HG03460 (cell line): ENCODE data around the gene TRAM2.
A peak's percentile ranks its signal among the peaks of the same experiment; 100 is the strongest.
"Not testable (repeated sequence)": the region's sequence is repeated elsewhere in the genome, so short reads cannot be mapped to it uniquely, and the experiment has no call there.

Experiments used
- ATAC-seq: cut with Tn5 transposase; IDR thresholded peaks from one replicate; pipeline ENCODE4 v1.9.1; 2021; ENCODE audit not compliant: unreplicated experiment

The TRAM2 gene

GRCh38 chr6:52496631-52497030, 80.2 kb downstream of the TRAM2 start:
- no peak for ATAC-seq

GRCh38 chr6:52495922-52496321, 80.9 kb downstream of the TRAM2 start:
- ATAC-seq = no peak

DNA sequence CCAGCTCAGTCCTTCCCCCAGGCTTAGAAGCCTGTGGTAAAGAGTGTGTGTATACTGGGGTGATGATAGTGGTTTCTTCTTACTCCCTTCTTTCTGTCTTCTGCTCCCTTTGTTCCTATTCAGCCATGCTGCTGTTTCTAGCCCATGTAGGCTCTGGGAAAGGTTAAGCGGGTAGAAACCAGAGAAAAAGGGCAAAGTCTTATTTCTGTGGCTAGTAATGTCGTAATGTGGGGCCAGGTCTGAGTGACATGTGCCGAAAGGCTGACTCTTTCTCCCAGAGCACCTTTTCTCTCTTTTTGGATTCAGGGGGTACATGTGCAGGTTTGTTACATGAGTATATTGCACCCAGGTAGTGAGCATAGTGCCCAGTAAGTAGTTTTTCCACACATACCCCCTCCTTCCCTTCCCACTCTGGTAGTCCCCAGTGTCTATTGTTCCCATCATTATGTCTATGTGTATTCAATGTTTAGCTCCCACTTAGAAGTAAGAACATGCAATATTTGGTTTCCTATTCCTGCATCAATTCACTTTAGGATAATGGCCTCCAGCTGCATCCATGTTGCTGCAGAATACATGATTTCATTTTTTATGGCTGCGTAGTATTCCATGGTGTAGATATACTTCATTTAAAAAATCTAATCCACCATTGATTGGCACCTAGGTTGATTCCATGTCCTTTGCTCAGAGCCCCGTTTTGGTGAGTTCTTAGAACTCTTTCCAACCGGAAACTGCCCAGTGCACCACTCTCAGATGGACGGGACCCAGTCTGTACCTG, 82.4 kb downstream of the TRAM2 start:
- ATAC-seq = no peak

DNA sequence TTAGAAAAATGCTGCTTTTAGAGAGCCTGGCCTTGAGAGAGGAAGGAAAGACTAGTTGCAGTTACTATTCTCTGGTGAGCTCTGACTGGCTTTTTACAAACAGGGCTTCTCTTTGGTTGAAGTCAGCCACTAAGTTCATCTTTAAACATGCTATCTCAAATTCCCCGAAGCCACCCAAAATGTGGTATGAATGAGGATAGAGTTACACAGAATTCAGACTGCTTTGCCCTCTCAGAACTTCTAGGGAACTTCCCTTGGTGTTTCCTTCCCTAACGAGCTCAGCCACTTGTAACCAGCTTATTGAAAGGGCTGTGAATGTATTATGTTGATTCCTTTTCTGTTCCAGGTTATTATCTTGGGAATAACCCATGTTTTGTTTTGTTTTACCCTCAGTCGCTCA, 83.2 kb downstream of the TRAM2 start:
- no peak for ATAC-seq

DNA sequence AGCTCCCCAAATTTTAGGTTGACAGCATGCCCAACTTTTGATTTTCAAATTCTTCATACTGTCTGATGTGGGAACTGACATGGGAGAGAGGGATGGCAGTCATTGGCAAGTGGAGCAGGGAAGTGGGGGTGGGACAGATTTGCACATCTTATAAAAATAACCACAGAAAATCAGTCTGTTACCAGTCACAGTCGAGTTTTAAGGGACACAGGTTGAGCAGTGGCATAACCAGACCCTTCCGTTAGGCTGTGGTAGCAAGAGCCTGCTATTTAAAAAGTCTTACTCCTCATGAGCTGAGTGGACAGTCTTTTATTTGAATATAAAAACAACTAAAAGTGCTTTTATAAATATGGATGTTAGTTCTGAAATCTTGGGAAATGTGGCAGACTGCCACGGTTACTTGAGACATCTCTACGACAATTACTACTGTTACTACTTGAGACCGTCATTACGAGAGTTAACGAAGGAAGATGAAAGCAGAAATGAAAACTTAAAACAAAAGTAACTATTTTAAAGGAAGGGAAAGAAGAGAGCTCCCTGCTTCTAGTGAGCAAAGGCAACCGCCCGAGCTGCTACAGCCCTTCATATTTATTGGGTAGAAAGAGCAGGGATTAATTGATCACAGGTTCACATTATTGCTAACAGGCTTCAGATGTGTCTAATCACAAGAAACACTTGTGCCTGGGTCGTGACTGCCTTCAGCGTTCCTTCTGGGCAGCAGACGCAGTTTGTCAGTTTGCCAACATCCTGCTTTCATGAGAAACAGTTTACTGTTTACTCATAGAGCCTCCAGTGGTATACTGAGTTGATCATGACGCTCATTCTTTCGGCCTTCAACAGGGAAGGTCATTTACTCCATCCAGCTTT, 85.4 kb downstream of the TRAM2 start:
- peak; percentile 54 for ATAC-seq

- no peak for ATAC-seq
Measured at GRCh38 chr6:52489881-52490280, 87.0 kb downstream of the TRAM2 start.

GRCh38 chr6:52483671-52484003, 93.2 kb downstream of the TRAM2 start:
- ATAC-seq = no peak

GRCh38 chr6:52482903-52483670, 93.8 kb downstream of the TRAM2 start:
- no peak for ATAC-seq

DNA sequence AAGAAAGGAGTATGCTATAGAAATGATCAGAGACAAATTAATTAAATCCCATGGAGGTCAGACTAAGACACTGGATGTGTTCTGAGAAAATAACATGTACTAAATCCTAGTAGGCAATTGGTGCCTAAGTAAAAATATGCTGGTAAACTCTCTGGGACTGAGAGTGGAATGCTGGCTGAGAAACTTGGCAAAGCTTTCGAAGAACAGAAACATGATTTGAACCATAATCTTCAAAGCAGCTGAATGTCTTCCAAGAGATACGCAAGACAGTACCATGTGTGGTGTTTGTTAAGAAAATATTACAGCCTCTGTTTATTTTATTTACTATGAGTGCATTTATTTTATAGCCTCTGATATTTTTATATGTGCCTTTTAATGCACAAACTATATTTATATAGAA, 101.6 kb downstream of the TRAM2 start:
- ATAC-seq = no peak

GRCh38 chr6:52474173-52474572, 102.7 kb downstream of the TRAM2 start:
- no peak for ATAC-seq

DNA sequence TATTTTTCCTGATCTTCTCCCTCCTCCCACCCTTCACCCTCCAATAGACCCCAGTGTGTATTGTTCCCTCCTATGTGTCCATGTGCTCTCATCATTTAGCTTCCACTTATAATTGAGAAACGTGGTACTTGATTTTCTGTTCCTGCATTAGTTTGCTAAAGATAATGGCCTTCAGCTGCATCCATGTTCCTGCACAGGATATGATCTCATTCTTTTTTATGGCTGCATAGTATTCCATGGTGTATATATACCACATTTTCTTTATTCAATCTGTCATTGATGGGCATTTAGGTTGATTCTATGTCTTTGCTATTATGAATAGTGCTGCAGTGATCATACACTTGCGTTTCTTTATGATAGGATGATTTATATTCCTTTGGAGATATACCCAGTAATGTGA, 115.7 kb downstream of the TRAM2 start:
- not testable (repeated sequence) for ATAC-seq

- ATAC-seq = no peak
Measured at GRCh38 chr6:52457096-52457495, 119.8 kb downstream of the TRAM2 start.

DNA sequence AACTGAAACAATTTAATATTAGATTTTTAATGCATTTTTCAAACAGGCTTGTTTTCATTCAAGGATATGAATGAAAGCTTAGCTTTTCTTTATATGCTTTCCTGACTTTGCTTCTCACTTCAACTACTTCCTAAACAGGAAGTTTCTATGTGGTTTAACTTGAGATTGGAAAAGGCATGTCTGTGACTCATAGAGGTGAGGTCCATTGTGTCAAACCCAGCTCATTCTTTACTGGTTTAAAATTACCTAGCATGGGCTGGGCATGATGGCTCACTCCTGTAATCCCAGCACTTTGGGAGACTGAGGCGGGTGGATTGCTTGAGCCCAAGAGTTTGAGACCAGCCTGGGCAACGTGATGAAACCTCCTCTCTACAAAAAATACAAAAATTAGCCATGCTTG, 122.3 kb downstream of the TRAM2 start:
- no peak for ATAC-seq
